CD4-positive, alpha-beta T cell treated with Interleukin-17A for 4 hours (primary cell): ENCODE measurements around the gene LRRC34.

Experiments
- DNase-seq: peaks from one replicate; pipeline ENCODE4 v3.0.0-alpha.2; 2020; ENCODE audit warnings: mixed read lengths

LRRC34 gene

GRCh38 chr3:169760479-169760878 is 52.2 kb downstream of the LRRC34 start:
- DNase-seq, result no peak

GRCh38 chr3:169759256-169759655 is 53.4 kb downstream of the LRRC34 start:
- peak; percentile 8 for DNase-seq

GRCh38 chr3:169758359-169758994 is 54.2 kb downstream of the LRRC34 start:
- DNase-seq, result no peak

- DNase-seq, result no peak
These were observed 57.2 kb downstream of the LRRC34 start for GRCh38 chr3:169755488-169755887.

- no peak for DNase-seq
These were observed 58.0 kb downstream of the LRRC34 start for GRCh38 chr3:169754711-169755110.

GRCh38 chr3:169751875-169752274 is 60.8 kb downstream of the LRRC34 start:
- no peak for DNase-seq

GRCh38 chr3:169750665-169751064 is 62.0 kb downstream of the LRRC34 start:
- DNase-seq, result no peak

GRCh38 chr3:169748670-169749069 is 64.0 kb downstream of the LRRC34 start:
- no peak for DNase-seq

GRCh38 chr3:169746924-169747323 is 65.8 kb downstream of the LRRC34 start:
- DNase-seq, result no peak

GRCh38 chr3:169744366-169745054 is 68.2 kb downstream of the LRRC34 start:
- DNase-seq, result no peak
